Measurements from ENCODE around the gene ECE2.
A peak's percentile ranks its signal among the peaks of the same experiment; 100 is the strongest.

ECE2 gene

GRCh38 chr3:184315871-184316661 lies 40.2 kb downstream of the ECE2 start:
- Histone ChIP-seq H3K27me3 (replicated peaks) (no peaks in the 10 kb centered on the region), H3K4me3 (ENCODE audit: low read depth, low read length) (peak overlapping the region; percentile 87), H3K27ac (peak overlapping the region; percentile 9), H3K36me3 (replicated peaks) (peaks cover 38% of the 10 kb centered on the region)
- in situ Hi-C loops (cut with HindIII; ENCODE audit: low pct_ligation_motif_present, low sequenced_read_pairs) = no loop called here
- DNase-seq = no peak
- no peak for TF ChIP-seq CTCF (IDR thresholded peaks at IDR 0.05; ENCODE audit: low read depth, low read length, missing control alignments)

- Histone ChIP-seq H3K36me3 (replicated peaks) (peaks cover 45% of the 10 kb centered on the region), H3K27ac (no peak overlapping the region), H3K27me3 (replicated peaks) (no peaks in the 10 kb centered on the region), H3K4me3 (ENCODE audit: low read depth, low read length) (peak overlapping the region; percentile 87)
- TF ChIP-seq CTCF (IDR thresholded peaks at IDR 0.05; ENCODE audit: low read depth, low read length, missing control alignments) = no peak
- DNase-seq = no peak
- in situ Hi-C loops (cut with HindIII; ENCODE audit: low pct_ligation_motif_present, low sequenced_read_pairs) = no loop called here
Measured at GRCh38 chr3:184316792-184317191, 41.0 kb downstream of the ECE2 start.

GRCh38 chr3:184317201-184317600 lies 41.4 kb downstream of the ECE2 start:
- no peak for TF ChIP-seq CTCF (IDR thresholded peaks at IDR 0.05; ENCODE audit: low read depth, low read length, missing control alignments)
- no peak for DNase-seq
- Histone ChIP-seq H3K36me3 (replicated peaks) (peaks cover 50% of the 10 kb centered on the region), H3K4me3 (ENCODE audit: low read depth, low read length) (peak overlapping the region; percentile 87), H3K27me3 (replicated peaks) (no peaks in the 10 kb centered on the region), H3K27ac (no peak overlapping the region)
- in situ Hi-C loops (cut with HindIII; ENCODE audit: low pct_ligation_motif_present, low sequenced_read_pairs) = no loop called here

GRCh38 chr3:184320104-184320445 lies 44.3 kb downstream of the ECE2 start:
- Histone ChIP-seq H3K27me3 (replicated peaks) (no peaks in the 10 kb centered on the region), H3K36me3 (replicated peaks) (peaks cover 78% of the 10 kb centered on the region), H3K27ac (peak overlapping the region; percentile 61), H3K4me3 (ENCODE audit: low read depth, low read length) (no peak overlapping the region)
- peak; percentile 95 for DNase-seq
- no peak for TF ChIP-seq CTCF (IDR thresholded peaks at IDR 0.05; ENCODE audit: low read depth, low read length, missing control alignments)
- in situ Hi-C loops (cut with HindIII; ENCODE audit: low pct_ligation_motif_present, low sequenced_read_pairs) = no loop called here

GRCh38 chr3:184321666-184322065 lies 45.8 kb downstream of the ECE2 start:
- Histone ChIP-seq H3K36me3 (replicated peaks) (peaks cover 92% of the 10 kb centered on the region), H3K27me3 (replicated peaks) (no peaks in the 10 kb centered on the region), H3K4me3 (ENCODE audit: low read depth, low read length) (no peak overlapping the region), H3K27ac (no peak overlapping the region)
- DNase-seq = no peak
- no peak for TF ChIP-seq CTCF (IDR thresholded peaks at IDR 0.05; ENCODE audit: low read depth, low read length, missing control alignments)
- in situ Hi-C loops (cut with HindIII; ENCODE audit: low pct_ligation_motif_present, low sequenced_read_pairs) = no loop called here
